Right renal cortex interstitium (tissue), 3 donors: ENCODE results near the gene PPP1R17. TPM values are rescaled to one million over a fixed set of nuclear protein-coding genes. Genes with fewer than 3 reads are reported as not detected.

Experiments
- DNase-seq, 3 donors: peaks; one replicate each; pipeline ENCODE4 v3.0.0-alpha.2; 2013; ENCODE audit warnings: low read depth in 3 of 3, low spot score in 2 of 3
- polyA plus RNA-seq, 3 donors: library from polyadenylated mRNA; unstranded; fragments of 120-200 nt; gene quantifications; one replicate each; pipeline ENCODE4 v1.2.1, GENCODE V29; 2013; ENCODE audit not compliant: insufficient read length in 3 of 3

PPP1R17 gene
- polyA plus RNA-seq, 3 donors = not detected

DNA sequence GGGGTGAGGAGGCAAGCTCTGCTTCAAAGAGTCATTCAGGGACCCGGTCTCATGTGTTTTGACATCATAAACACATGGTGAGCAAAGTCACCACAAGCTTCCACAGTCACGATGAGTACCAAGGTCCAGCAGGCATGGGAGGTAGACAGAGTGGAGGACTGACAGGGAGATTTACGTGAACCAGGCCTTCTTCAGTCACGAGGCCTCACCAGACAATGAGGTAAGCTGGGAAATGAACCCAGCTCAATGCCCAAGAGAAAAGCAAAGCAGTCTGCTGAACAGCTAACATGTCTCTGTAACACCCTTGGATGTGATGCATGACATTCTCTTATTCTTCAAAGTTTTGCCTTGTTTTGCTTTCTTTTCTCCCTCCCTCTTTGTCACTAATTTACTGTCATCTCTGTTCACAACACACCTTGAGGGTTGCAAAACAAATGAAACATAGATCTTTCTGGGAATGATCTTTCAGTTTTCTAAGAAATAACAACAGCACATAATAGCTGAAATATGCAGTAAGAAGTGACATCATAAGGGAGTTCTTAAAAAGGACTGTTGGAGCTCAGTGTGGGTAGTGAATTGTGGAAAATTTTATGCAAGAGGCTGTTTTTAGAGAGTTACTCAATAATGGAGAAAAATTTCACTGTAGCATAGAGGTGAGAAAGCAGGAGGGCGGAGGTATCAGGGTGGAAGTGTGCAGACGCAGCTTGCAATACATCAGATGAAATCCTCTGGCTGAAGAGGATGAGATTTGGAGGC is 9.0 kb downstream of the PPP1R17 start:
- DNase-seq = no peak

DNA sequence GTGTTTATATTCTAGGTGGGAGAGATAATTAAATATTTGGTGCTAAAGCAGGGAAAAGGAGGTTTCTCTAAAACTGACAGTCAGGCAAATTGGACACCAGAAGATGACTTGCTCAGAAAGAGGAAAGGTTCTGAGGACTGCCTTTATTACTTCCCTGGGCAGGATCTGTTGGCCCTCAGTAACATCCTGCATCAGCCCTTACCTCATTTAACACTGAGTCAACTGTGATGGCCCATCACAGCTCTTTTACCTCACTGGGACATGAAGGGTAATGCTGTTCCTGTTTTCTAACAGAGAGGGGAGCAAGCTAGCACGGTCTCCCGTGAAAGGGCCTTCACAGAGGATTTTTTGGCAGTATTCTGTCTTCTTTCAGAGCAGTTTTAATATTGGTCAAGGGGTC is 12.0 kb downstream of the PPP1R17 start:
- no peak for DNase-seq

DNA sequence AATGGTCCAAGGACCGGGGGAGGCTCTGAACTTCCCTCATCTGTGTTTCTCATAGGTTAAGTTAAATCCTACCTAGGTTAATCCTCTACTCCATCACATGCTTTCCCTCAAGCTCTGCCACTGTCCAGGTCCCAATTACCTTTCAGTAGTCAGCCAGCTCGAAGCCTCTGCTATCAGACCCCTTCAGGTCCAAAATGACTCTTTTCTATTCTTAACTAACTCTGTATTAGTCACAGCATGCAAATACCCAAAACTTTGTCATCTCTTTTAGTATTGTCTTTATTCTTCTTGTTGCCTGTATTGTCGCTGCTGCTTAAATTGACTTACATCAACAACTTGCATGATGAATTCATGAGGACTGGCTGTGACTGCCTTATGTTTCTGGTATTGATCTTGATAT is 15.3 kb downstream of the PPP1R17 start:
- DNase-seq = no peak

DNA sequence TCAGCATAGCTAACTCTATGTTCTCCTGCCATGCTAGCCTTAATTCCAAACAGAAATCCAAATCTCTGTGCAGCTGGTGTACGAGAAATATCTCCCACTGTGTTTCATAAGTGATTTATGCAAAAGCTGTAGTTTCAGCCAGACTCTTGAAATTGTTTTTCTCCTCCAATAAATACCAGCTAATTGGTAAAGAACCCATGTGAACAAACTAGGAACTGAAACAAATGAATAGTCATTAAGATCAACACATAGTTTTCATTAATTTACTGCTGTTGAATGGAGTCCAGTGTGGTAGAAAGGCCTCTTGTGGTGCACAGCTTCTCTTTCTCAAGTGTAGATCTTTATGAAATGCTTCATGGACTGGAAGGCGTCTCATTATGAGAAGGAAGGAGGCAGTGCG is 18.4 kb downstream of the PPP1R17 start:
- DNase-seq = no peak

DNA sequence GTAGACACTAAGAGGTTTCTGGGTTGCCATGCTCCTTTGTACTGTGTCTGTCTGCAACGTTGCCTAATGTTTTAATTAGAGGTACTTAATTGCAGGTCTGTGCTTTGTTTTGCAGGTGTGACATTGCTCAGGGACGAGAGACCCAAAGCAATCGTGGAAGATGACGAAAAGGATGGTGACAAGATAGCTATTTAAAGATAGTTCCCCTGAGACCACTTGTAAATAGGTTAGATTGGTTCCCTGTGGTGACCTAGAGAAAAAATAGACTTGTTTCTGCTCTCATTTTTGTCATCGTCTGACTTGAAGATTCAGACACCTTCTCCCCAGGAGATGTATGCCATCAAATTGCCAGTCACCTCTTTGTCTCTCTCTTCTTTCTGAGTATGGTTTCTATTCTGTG is 20.1 kb downstream of the PPP1R17 start:
- no peak for DNase-seq

DNA sequence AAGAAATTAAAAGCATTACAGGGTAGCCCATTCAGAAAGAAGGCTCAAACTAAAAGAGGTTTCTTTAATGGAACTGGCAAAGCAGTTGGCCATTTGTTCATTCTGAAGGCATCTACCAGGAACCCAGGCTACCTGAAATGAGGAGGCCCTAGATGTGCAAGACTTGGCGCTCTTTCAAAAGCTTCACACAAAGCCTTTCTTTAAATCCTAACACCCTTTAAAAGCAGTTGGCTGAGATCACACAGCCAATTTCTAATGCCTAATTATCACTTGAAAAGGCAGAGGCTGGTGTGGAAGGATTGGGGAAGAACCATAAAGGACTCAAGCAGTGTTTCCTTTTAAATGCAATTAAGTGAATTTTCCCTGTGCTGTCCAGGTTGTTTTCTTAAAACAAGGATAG is 23.2 kb downstream of the PPP1R17 start:
- DNase-seq = no peak

- no peak for DNase-seq
These were observed 29.3 kb downstream of the PPP1R17 start for GRCh38 chr7:31716355-31716754.

- no peak for DNase-seq
These were observed 33.4 kb downstream of the PPP1R17 start for GRCh38 chr7:31720366-31720765.

DNA sequence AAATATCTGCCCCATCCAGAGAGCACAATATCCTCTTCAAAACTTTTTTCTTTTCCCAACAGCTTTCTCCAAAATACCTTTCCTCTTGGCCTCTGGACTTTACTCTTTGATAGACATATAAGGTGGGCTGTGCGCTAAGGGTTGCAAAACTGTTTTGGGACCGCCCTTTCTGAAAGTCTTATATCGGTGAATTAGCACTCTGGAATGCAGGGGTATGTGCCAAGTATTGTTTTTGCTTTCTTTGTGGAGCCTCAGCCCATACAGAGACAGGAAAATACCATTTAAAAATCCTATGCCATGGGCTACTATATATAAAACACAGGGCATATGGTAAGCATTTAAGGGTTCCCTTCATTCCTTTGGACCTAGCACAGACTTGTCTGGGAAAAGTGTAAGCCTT is 37.7 kb downstream of the PPP1R17 start:
- no peak for DNase-seq

GRCh38 chr7:31729195-31729804 is 42.3 kb downstream of the PPP1R17 start:
- no peak for DNase-seq

GRCh38 chr7:31734456-31734855 is 47.4 kb downstream of the PPP1R17 start:
- no peak for DNase-seq

DNA sequence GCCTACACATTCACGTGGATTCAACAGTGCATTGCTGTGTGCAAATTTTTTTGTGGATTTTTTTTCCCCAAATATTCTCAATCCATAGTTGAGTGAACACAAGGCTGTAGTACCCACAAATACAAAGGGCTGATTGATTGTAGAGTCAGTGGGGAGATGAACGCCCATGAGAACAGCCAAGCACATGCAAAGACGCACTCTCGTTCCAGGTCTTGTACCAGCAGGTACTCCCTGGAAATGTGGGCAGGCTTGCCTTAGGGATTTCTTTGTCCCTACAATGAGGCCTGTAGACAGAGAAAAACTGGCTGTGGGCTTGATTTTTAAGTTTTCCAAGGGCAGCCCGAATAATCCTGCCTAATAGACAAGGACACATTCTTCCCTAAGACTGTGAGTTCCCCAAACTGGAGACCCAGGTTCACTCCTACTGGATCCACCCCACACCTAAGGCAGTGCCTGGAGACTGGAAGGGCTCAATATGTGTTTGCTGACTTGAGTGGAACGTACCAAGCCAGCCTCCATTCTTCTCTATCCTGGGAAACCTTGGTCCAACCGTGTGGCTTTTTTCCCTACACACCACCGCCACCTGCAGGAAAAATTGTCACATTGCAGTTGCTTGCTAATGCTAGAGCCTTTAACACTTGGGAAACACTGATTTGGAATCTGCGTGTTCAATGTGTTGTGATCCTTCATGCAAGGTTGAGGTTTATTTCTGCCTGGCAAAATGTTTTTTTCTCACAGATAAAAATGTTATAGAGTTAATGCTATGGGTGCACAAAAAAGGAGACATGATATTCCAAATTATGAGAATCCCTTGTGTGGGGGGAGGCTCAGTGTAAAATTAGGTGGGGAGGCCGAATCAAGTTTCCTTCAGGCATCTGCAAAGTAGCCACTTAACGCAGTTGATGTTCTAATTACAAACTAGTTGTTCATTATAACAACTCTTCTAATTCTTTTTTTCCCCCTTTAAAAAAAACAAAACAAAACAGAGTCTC is 49.3 kb downstream of the PPP1R17 start:
- DNase-seq = peak; percentile 41 to 52 (median 45)

DNA sequence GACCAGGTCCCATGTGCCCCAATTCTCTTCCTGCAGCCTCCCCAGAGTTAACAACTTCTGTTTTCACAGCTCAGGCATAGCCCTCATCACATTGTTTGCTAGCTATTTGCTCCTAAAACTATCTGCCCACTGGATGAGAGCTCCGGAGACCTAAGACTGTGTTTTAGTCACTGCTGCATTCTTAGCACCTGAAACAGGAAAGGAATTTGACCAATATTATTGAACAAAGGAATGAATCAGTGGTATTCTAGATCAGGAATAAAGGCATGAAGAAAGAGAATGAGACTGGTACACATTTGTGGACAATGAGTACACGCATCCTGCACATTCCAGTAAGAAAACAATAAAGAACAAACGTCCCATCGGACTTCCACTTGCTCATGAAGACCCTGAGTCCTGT is 54.8 kb downstream of the PPP1R17 start:
- no peak for DNase-seq

GRCh38 chr7:31744294-31744874 is 57.4 kb downstream of the PPP1R17 start:
- DNase-seq = peak; percentile 40 to 47 (median 43)

DNA sequence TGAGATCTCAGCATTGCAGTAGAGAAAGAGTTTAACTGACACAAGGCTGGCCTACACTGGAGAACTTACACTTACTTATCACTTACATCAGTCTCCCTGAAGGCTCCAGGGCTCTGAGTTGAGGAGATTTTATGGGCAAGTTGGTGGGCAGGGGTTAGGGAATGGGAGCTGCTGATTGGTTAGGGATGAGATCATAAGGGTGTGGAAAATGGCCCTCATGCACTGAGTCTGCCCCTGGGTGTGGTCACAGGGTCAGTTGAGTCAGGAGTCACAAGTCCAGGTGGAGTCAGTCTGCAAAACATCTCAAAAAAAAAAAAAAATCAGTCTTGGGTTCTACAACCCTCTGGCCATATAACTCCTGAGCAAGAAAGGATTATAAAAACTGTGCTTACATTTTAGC is 60.5 kb downstream of the PPP1R17 start:
- DNase-seq = no peak

DNA sequence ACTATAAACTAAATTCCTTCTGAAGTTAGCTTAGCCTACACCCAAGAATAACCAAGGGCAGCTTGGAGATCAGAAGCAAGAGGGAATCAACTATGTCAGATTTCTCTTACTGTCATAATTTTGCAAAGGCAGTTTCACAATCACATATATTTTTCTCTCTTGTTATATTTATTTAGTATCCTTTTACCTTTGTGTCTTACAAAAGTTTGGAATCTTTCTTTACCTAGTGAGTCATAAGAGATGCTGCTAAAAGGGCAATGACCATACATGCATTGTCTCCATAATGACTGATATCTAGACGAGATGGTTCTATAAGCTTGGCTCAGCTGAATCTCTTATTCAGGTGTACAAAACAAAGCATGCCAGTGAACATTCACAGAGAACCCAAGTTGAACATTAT is 61.1 kb downstream of the PPP1R17 start:
- no peak for DNase-seq

DNA sequence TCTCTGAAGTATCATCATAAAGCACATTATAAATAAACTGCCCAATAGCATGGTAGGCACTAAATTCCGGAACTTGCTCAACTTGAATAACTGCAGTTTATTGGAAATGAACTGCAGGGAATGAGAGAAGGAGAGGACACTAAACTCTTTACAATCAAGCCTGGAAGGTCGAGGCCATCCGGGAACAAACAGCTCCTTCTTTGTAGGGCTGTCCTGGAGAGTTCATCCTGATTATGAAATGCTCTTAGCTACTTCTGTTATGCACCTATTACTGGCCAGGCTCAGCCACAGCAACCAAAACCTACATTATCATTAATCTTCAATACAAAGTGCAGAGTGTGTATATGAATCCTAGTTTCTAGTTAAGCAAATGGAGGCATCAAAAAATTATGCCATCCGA is 64.7 kb downstream of the PPP1R17 start:
- DNase-seq = no peak
